ENCODE data around the gene EFCAB6.

DNA sequence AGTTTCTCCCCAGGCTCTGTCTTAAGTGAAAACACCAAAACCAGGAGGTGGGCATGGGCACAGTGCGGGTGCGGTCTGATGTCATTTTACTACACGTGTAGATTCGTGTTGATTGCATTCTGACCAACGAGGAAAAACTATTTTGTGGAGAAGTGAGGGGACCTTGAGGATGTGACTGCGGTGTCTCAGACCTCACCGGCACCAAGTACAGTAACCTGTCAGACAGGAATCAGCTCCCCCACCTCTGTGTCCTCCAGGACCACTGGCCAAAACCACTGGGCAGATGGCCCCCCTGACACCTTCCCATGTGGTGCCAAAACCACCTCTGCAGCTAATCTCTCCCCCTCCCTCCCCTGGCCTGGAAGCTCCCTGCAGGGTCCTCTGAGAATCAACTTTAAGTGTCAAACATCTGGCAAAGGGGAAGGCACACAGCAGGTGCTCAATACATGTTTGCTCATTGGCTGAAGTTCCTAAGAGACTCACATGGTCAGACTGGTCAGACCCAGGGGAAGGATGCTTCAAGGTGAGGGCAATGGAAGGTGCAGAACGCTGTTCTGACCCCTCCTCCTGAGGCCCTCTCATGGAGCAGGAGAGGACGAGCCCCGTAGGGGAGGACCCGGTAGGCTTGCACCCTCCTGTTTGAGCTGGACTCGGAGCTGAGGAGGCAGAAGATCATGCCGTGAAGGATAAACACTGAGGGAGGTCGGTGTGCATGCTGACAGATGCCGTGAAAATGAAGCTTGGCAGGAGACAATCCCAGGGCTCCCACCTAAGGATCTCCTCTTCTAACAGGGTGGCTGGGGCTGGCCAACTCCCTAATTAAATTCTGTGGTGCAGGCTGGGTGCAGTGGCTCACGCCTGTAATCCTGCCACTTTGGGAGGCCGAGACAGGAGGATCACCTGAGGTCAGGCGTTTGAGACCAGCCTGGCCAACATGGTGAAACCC, 270.4 kb downstream of the EFCAB6 start:
- TF ChIP-seq CTCF (IDR thresholded peaks at IDR 0.05) (no peak), ZBTB43 (CRISPR knock-in tag; IDR thresholded peaks at IDR 0.05) (no peak), SMAD4 (CRISPR knock-in tag; IDR thresholded peaks at IDR 0.05) (no peak), GABPB1 (CRISPR knock-in tag; IDR thresholded peaks at IDR 0.05) (no peak), ZNF423 (CRISPR knock-in tag; IDR thresholded peaks at IDR 0.05) (no peak), CDX4 (CRISPR knock-in tag; IDR thresholded peaks at IDR 0.05; ENCODE audit: borderline replicate concordance) (no peak), ATF3 (CRISPR knock-in tag; conservative IDR thresholded peaks at IDR 0.05) (no peak), ERG (CRISPR knock-in tag; IDR thresholded peaks at IDR 0.05) (no peak), NFYB (CRISPR knock-in tag; conservative IDR thresholded peaks at IDR 0.05; ENCODE audit: low read depth) (no peak), ZNF416 (CRISPR knock-in tag; IDR thresholded peaks at IDR 0.05) (no peak)
- TF ChIP-seq, protein P1, sequence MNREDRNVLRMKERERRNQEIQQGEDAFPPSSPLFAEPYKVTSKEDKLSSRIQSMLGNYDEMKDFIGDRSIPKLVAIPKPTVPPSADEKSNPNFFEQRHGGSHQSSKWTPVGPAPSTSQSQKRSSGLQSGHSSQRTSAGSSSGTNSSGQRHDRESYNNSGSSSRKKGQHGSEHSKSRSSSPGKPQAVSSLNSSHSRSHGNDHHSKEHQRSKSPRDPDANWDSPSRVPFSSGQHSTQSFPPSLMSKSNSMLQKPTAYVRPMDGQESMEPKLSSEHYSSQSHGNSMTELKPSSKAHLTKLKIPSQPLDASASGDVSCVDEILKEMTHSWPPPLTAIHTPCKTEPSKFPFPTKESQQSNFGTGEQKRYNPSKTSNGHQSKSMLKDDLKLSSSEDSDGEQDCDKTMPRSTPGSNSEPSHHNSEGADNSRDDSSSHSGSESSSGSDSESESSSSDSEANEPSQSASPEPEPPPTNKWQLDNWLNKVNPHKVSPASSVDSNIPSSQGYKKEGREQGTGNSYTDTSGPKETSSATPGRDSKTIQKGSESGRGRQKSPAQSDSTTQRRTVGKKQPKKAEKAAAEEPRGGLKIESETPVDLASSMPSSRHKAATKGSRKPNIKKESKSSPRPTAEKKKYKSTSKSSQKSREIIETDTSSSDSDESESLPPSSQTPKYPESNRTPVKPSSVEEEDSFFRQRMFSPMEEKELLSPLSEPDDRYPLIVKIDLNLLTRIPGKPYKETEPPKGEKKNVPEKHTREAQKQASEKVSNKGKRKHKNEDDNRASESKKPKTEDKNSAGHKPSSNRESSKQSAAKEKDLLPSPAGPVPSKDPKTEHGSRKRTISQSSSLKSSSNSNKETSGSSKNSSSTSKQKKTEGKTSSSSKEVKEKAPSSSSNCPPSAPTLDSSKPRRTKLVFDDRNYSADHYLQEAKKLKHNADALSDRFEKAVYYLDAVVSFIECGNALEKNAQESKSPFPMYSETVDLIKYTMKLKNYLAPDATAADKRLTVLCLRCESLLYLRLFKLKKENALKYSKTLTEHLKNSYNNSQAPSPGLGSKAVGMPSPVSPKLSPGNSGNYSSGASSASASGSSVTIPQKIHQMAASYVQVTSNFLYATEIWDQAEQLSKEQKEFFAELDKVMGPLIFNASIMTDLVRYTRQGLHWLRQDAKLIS (CRISPR knock-in tag; IDR thresholded peaks at IDR 0.05; ENCODE audit: borderline replicate concordance): no peak
- TF ChIP-seq, protein P2, sequence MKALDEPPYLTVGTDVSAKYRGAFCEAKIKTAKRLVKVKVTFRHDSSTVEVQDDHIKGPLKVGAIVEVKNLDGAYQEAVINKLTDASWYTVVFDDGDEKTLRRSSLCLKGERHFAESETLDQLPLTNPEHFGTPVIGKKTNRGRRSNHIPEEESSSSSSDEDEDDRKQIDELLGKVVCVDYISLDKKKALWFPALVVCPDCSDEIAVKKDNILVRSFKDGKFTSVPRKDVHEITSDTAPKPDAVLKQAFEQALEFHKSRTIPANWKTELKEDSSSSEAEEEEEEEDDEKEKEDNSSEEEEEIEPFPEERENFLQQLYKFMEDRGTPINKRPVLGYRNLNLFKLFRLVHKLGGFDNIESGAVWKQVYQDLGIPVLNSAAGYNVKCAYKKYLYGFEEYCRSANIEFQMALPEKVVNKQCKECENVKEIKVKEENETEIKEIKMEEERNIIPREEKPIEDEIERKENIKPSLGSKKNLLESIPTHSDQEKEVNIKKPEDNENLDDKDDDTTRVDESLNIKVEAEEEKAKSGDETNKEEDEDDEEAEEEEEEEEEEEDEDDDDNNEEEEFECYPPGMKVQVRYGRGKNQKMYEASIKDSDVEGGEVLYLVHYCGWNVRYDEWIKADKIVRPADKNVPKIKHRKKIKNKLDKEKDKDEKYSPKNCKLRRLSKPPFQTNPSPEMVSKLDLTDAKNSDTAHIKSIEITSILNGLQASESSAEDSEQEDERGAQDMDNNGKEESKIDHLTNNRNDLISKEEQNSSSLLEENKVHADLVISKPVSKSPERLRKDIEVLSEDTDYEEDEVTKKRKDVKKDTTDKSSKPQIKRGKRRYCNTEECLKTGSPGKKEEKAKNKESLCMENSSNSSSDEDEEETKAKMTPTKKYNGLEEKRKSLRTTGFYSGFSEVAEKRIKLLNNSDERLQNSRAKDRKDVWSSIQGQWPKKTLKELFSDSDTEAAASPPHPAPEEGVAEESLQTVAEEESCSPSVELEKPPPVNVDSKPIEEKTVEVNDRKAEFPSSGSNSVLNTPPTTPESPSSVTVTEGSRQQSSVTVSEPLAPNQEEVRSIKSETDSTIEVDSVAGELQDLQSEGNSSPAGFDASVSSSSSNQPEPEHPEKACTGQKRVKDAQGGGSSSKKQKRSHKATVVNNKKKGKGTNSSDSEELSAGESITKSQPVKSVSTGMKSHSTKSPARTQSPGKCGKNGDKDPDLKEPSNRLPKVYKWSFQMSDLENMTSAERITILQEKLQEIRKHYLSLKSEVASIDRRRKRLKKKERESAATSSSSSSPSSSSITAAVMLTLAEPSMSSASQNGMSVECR (CRISPR knock-in tag; IDR thresholded peaks at IDR 0.05; ENCODE audit: borderline replicate concordance): no peak
